GM19193 (cell line): ENCODE data around the gene SLC6A8.

Source experiments
- POLR2A ChIP-seq: IDR thresholded peaks from 4 replicates; pipeline ENCODE4 v1.6.1; 2011; ENCODE audit not compliant: insufficient read depth, insufficient read length; ENCODE audit errors: extremely low read depth

The SLC6A8 gene

GRCh38 chrX:153665726-153666306 is 21.9 kb upstream of the SLC6A8 start:
- no peak for TF ChIP-seq POLR2A

DNA sequence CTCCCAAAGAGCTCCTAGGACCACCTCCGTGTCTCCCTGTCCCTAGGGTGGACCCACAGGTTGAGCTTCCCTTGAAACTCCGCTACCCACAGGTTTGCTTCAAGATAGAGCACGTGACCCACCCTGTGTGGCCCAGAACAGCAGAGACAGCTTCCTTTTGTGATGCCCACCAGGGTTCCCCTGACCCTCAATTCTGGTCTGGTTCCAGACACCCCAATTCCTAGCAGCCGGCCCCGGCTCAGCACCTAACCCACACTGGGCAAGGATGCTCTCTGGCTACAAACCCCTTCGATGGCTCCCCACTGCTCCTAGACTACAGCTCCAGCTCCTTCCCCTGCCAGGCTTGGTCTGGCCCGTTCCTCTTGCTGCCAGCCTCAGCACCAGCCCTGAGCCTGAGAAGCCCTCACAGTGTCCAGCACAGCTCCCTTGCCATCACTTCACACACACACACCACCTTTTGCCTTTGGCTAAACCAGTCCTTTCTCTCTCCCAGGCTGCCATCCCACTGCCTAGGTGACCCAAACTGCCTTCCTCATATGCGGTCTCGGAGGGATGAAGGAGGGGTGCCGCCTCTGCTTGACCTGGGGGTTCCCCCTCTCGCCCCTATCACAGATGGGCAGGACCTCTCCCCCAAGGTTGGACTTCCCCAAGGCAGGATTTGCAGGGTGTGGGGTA is 20.3 kb upstream of the SLC6A8 start:
- no peak for TF ChIP-seq POLR2A

- no peak for TF ChIP-seq POLR2A
Observed at GRCh38 chrX:153667956-153668396, 19.8 kb upstream of the SLC6A8 start.

GRCh38 chrX:153668423-153669173 is 19.1 kb upstream of the SLC6A8 start:
- TF ChIP-seq POLR2A = no peak

GRCh38 chrX:153669174-153669890 is 18.4 kb upstream of the SLC6A8 start:
- TF ChIP-seq POLR2A = no peak

GRCh38 chrX:153669901-153670731 is 17.6 kb upstream of the SLC6A8 start:
- TF ChIP-seq POLR2A = no peak

GRCh38 chrX:153670748-153671588 is 16.8 kb upstream of the SLC6A8 start:
- TF ChIP-seq POLR2A = no peak

DNA sequence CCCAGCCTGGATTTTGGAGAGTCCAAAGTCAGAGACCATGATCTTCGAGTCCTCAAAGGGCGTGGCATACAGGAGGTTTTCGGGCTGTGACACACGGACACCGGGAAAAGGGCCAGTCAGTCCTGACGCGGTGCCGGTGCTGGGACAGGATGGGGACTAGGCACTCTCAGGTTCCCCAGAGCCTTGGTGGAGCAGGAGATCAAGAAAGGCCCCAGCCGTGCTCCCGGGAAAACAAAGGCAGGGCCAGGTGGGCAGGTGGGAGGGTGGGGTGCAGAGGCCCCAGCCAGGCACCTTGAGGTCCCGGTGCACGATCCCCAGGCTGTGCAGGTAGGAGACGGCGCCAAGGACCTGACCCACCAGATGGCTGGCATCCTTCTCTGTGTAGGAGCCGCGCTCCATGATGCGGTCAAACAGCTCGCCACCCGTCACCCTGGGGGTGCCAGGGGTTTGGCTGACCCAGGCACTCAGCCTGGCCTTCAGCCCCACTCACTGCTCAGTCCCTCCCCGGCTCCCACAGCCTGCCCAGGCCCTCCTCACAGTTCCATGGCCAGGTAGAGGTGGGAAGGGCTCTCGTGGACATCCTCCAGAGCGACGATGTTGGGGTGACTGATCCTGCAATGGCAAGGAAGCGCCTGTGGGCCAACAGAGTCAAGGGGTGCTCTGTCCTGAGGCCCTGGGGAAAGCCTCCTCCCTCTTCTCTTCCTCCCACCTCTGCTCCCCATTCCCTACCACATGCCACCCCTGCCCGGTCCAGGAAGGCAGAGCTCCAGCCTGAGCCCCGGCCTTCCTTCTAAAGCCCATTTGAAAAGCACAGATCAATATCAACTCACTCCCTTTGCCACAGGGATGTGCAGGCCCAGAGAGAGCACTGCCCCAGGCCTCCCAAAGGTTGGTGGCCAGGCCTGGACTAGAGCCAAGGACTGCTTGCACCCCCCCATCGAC is 15.9 kb upstream of the SLC6A8 start:
- no peak for TF ChIP-seq POLR2A

DNA sequence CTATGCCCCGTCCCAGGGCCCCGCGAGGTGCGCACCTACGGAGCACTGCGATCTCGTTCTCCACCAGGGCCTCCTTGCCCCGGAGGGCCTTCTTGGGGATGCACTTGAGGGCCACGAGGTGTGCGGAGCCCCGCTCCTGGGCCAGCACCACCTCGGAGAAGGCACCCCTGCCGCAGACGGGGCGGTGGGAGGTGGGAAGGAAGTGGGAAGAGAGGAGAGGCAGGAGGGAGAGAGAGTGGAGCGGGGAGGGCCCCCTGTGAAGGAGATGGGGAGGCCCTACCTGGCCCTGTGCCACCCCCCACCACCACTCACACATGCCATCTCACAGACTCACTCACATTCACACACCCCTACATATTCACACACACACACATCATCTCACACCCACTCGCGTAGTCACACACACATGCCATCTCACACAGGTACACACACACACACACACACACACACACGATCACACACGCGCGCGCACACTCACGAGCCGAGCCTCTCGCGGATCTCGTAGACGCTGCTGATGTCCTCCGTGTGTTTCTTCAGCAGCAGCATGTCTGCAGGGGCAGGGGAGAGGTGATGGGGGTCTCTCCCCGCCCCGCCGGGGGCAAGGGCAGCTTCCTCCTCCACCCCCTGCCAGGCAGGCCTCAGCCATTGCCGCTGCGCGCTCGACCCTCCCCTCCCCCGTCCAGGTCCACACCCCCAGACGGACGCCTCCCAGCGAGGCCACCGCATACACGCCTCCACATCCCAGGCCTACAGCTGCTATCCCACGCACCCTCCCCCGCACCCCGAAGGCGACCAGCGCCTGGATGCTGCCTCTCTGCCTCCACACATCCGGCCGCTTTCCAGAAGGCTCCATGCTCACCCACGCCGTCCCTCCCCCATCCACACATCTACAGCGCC is 14.9 kb upstream of the SLC6A8 start:
- no peak for TF ChIP-seq POLR2A

DNA sequence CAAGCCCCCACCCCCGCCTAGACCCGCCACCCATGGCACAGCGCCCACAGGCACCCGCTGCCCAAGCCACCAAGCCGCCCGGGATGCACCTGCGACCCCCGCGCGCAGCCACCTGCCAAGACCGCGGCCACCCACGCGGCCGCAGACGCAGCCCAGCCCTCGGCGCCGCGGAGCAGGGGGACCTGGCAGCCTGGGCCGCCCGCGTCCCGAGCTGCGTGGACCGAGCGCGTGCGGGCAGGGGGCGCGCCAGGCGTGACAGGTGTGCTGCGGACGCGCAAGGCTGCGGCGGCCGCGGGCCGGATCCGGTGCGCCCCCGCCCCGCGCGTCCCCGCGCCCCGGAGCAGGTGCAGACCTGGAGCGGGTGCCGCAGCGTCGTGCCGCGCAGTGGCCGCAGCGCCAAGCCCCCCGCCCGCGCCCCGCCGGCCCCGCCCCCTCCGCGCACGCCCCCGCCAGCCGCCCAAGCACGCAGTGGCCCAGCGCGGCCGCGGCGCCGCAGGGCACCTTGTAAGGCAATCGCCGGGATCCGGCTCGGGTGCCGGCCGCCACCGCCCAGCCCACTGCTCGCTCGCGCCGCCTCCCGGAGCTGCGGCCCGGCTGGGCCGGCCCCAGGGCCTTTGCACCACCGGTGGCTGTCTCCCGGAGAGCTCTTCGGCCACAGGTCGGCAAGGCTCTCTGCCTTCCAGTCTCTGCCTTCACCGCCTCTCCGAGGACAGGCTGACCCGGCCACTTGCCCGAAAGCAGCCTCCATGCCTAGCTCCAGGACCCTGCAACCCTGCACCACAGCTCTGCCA is 14.1 kb upstream of the SLC6A8 start, which contains the start of gene PNCK:
Gene PNCK (minus strand): TSS at position 386 of the 791 bp plus-strand sequence. CDS start 737 bp downstream, outside the sequence.
- TF ChIP-seq POLR2A = no peak
